Fibroblast of gingiva (primary cell): ENCODE data around the gene TRABD2B.
A peak's percentile ranks its signal among the peaks of the same experiment; 100 is the strongest.

Source experiments
- DNase-seq: peaks from one replicate; pipeline ENCODE4 v3.0.0-alpha.2; 2011; ENCODE audit warnings: low read depth

The TRABD2B gene

DNA sequence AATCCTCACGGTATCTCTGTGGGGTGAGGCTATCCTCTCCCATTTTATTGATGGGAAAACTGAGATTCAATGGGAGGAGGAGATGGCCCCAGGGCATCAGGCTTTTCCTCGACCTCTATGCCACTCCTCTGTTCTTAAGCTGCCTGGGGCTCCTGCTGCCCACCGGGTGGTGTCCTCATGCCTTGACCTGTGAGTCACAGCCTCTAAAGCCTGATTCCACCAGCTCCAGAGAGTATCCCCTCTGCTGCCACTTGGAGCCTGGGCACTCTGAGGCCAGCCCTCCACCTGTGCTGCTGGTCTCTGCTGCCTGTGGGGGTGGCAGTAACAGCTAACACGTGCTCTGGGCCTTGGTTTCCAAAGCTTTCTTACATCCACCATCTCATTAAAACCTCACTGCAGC is 241.2 kb downstream of the TRABD2B start:
- DNase-seq: no peak

DNA sequence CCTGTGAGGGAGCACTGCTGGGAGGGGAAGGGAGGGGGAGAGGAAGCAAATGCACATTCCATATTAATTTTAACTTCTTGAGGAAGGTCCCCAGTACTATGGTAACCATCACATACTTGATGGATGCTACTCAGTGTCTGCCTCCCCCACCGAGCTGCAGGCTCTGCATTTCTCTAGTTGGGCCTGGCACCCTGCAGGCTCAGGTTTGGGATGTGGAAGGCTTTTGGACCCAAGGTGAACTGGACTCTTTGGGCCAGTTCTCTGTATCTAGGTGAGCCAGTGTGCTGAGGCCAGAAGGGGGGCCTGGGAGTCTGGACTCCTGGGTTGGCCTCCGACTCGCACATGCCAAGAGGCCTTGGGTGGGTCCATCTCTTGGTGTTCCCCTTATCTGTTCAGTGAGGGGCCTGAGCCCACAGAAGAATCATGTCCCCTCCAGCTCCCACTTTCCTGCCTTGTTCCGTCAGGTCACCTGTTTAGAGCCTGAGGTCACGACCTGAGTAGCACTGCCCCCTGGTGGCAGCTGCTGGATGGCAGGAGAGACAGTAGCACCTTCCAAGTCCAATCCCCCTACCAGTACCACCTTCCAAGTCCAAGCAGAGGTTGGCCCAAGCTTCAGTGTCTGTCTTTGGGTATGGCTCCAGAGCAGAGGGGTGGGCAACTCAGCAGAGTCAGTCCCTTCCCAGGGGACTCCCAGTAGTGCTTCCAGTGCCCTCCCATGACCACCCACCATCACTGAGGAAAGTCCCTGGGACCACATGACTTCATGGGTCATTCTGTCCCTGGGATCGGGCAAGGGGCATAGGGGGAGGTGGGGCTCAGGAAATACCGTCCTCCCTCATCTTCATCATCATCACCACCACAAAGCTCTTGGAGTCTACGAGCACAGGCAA is 241.8 kb downstream of the TRABD2B start:
- DNase-seq: no peak

DNA sequence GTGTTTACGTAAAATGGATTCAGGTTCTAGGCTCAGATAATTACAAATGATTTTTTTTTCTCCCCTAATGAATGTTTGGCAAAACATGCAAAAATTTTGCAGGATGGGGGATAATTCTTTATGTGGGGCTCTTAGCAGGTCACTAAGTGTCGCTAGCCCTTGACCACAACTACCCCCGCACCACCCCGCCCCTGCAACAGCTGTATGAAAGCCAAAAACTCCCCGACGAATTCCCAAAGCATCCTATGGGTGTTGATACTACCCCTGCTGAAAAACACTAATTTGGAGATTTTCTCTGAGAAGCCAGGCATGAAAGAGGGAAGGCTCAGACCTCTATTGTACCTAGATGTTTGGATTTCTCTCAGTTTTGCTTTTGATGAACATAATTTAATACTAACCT is 243.0 kb downstream of the TRABD2B start:
- no peak for DNase-seq

GRCh38 chr1:47753808-47754207 is 243.4 kb downstream of the TRABD2B start:
- no peak for DNase-seq

- DNase-seq: no peak
Measured at GRCh38 chr1:47752559-47752958, 244.6 kb downstream of the TRABD2B start.

- DNase-seq: peak; percentile 24
Measured at GRCh38 chr1:47751996-47752451, 245.2 kb downstream of the TRABD2B start.

- DNase-seq: no peak
Measured at GRCh38 chr1:47751193-47751592, 246.0 kb downstream of the TRABD2B start.

GRCh38 chr1:47745715-47746609 is 251.2 kb downstream of the TRABD2B start:
- DNase-seq: no peak

DNA sequence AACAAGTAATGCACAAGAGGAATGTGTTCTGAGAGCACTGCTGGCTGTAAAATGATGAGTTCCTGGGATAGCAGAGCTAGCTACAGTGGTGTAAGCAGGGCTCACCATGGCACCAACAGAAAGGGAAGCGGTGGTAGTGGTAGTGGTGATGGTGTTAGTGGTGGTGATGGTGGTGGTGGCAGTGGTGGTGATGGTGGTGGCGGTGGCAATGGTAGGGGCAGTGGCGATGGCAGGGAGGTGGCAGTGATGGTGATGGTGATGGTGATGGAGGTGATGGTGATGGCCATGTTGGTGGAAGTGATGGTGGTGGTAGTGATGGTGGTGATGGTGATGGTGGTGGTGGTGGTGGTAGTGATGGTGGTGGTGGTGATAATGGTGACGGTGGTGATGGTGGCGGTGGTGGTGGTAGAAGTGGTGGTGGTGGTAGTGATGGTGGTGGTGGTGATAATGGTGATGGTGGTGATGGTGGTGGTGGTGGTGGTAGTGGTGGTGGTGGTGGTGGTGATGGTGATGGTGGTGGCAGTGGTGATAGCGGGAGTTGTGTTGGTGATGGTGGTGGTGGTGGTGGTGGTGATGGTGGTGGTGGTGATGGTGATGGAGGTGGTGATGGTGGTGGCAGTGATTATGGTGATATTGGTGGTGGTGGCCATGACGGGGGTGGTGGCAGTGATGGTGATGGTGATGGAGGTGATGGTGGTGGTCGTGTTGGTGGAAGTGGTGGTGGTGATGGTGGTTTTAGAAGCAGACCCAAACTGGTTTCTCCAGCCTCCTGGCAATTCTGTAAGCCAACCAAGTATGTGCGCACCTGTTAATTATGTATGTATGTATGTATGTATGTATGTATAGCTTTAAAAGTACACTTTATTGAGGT is 254.1 kb downstream of the TRABD2B start:
- DNase-seq: no peak

GRCh38 chr1:47738560-47739182 is 258.5 kb downstream of the TRABD2B start:
- DNase-seq: peak; percentile 32

DNA sequence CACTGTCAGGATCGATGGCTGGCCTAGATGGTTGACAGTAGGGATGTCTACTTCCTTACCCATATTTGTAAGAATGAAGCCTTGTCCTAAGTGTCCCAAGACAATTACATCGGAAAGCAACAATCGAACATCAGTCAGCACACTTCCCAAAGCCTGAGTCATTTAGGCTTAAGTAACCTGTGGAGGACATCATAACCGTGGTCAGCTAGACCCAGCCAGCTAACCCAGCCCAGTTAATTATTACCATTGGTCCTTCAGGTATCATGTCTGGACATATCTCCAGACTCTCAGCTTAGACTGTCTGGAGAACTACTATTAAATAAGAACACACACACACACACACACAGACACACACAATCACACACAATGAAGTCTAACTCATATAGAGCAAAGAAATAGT is 264.7 kb downstream of the TRABD2B start:
- no peak for DNase-seq

DNA sequence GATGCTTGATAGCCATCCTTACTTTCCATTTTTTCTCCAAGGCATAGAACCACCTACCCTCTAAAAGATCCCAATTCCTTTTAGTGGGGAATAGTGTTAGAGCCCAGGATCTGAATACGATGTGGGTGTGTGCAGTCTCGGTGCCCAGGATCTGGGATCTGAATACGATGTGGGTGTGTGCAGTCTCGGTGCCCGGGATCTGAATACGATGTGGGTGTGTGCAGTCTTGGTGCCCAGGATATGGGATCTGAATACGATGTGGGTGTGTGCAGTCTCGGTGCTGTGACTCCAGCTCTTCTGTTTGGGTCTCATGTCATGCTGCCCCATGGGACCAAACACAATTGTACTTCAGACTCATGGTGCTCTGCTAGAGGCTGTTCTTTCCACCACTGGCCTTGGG is 265.5 kb downstream of the TRABD2B start:
- DNase-seq: no peak

DNA sequence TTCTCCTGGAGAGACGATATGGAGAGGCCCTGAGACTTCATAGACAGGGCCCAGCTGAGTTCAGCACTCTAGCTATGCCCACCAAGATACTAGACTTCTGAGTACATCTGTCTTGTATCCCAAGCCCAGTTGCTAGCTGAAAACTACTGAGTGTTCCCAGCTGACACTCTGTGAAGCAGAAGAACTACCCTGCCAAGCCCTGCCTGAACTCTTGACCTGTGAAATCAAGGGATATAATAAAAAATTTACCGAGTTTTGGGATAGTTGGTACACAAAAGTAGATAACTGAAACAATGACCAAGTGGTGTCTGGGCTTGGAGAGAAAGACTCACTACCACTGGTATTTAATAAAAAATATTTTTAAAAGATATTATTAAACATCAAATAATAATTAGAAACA is 267.5 kb downstream of the TRABD2B start:
- DNase-seq: no peak

DNA sequence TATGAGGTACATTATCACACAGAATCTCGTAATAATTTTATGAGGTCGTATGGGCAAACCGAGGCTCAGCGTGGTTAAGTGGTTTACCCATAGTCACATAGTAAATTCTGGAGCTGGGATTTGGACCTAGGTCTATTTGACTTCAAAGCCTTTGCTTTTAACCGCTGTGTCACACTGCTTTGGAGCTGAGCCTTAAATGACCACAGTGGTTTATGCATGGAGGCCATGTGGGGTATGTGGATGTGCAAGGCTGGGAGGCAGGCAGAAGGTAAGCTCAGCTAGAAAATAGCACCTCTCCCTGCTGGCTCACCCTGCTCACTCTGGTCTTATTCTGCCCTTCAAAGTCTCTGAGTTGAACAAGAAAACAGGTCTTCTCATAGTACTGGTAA is 269.5 kb downstream of the TRABD2B start:
- no peak for DNase-seq

- no peak for DNase-seq
Measured at GRCh38 chr1:47727051-47727696, 270.0 kb downstream of the TRABD2B start.

DNA sequence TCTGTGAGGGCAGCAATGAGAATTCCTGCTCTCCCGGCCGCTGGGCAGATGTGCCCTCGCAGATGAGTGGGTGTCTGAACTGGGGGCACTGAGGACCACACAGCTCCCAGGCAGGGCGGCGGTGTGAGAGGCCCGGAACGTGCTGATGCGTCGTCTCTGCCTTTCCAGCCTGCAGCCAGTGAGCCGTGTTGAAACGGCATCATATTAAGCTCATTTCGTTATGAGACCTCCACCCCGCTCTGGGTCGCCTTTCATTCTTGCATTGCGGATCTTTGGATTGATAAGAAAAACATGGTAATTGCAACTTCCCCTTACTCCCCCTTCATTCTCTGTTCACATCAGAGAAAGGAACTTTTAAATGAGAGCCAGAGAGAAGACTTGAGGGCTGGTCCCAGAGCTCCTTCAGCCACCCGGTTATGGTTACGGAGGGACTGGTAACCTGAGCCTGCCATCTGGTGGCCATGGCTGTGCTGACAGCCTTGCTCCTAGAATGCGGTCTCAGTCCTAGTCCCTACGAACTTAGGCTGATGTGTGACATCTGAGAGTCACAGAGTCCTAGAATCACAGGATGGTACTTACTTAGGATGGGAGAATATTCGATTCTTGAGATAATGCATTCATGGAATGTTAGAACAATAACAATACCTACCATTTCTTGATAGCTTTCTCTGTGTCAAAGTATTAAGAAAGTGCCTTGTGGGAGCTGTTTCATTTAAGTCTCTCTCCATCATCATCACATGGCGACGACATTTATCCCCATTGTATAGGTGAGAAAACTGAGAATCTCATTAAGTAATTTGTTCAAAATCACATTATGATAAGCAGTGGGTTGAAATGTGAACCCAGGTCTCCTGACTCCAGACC is 271.0 kb downstream of the TRABD2B start:
- peak; percentile 62 for DNase-seq

DNA sequence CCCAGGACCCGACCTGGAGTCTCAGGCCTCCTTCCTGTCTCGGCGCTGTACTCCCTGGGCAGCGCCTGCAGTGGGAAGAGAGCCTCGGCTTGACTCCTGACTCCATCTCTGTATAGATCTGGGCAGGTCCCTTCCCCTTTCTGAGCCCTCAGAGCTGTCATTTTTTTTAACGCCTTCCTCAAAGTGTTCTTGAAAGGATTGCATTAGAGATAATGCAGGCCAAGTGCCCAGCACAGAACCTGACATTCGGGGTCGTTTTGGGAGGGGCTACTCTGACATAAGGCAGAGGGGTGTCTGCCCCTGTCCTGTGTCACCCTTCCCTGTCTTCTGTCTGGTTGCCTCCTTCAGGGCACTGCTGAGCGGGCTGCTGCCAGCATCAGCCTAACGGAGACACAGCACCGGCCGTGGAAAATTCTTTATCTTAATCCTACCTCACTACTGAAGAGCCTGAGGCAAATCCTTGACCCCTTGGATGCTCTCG is 271.6 kb downstream of the TRABD2B start:
- no peak for DNase-seq

GRCh38 chr1:47725000-47725473 is 272.1 kb downstream of the TRABD2B start:
- DNase-seq: no peak

- no peak for DNase-seq
Measured at GRCh38 chr1:47724432-47724999, 272.7 kb downstream of the TRABD2B start.
